HEK293 (cell line): Measurements from ENCODE around the gene ZNF467.

ENCODE experiments used
- CTCF ChIA-PET: fragments of 350-600 bp; formaldehyde crosslinking; extraction: SDS; loops from one replicate; lab custom pipeline; 2021; ENCODE audit warnings: antibody characterized with exemption; lab: Yijun Ruan, JAX
- POLR2A ChIA-PET: fragments of 300-600 bp; formaldehyde crosslinking; extraction: SDS; loops from one replicate; lab custom pipeline; 2020; ENCODE audit warnings: antibody characterized with exemption, inconsistent platforms; lab: Yijun Ruan, JAX
- H3K27ac ChIP-seq: fragments of 200-500 bp; sonication (Bioruptor generic); 2 replicates; pipeline ENCODE4 v1.5.1; 2014; ENCODE audit warnings: low read depth, low read length, control low read depth, inconsistent platforms; ENCODE audit errors: extremely low read depth
- H3K36me3 ChIP-seq, 2 experiments: fragments of 200-500 bp in 1 of 2; sonication (Bioruptor generic) in 1 of 2; 1 replicate in 1 of 2; 2 replicates in 1 of 2; pipeline ENCODE4 v1.5.1; 2014 to 2017; ENCODE audit warnings: inconsistent platforms in 2 of 2, low read length in 2 of 2; ENCODE audit not compliant: control insufficient read depth in 2 of 2, insufficient read depth in 1 of 2
- H3K4me1 ChIP-seq: fragments of 200-500 bp; sonication (Bioruptor generic); 2 replicates; pipeline ENCODE4 v1.5.1; 2014; ENCODE audit warnings: mild to moderate bottlenecking, low read length, inconsistent platforms; ENCODE audit not compliant: control insufficient read depth, insufficient read depth
- H3K4me3 ChIP-seq: 2 replicates; pipeline ENCODE4 v1.5.1; 2011; ENCODE audit warnings: low read depth, mild to moderate bottlenecking, control low read depth, low read length, moderate library complexity
- H3K9me3 ChIP-seq: fragments of 200-500 bp; sonication (Bioruptor generic); 2 replicates; pipeline ENCODE4 v1.5.1; 2014; ENCODE audit warnings: low read depth, low read length, inconsistent platforms; ENCODE audit not compliant: control insufficient read depth, insufficient read depth
- GFI1B ChIP-seq: fragments of 450-650 bp; formaldehyde crosslinking; IDR thresholded peaks from 2 replicates; pipeline ENCODE4 v1.5.1; 2016; ENCODE audit warnings: missing biosample characterization, missing genetic modification characterization
- GLIS1 ChIP-seq: fragments of 450-650 bp; formaldehyde crosslinking; IDR thresholded peaks from 2 replicates; pipeline ENCODE4 v1.5.1; 2016; ENCODE audit warnings: missing biosample characterization, missing genetic modification characterization
- HOXD13 ChIP-seq: sonication (generic); formaldehyde crosslinking; IDR thresholded peaks from 2 replicates; pipeline ENCODE4 v1.8.0; 2022; ENCODE audit warnings: missing genetic modification reagents, borderline replicate concordance
- KLF8 ChIP-seq: fragments of 450-650 bp; formaldehyde crosslinking; IDR thresholded peaks from 2 replicates; pipeline ENCODE4 v1.5.1; 2016; ENCODE audit warnings: missing biosample characterization, missing genetic modification characterization
- ZBTB1 ChIP-seq: fragments of 450-650 bp; formaldehyde crosslinking; IDR thresholded peaks from 2 replicates; pipeline ENCODE4 v1.5.1; 2016; ENCODE audit warnings: missing biosample characterization, missing genetic modification characterization
- ZBTB21 ChIP-seq: fragments of 450-650 bp; formaldehyde crosslinking; IDR thresholded peaks from 2 replicates; pipeline ENCODE4 v1.5.1; 2017; ENCODE audit warnings: missing biosample characterization, missing genetic modification characterization
- ZNF157 ChIP-seq: fragments of 450-650 bp; formaldehyde crosslinking; IDR thresholded peaks from 2 replicates; pipeline ENCODE4 v1.5.1; 2016; ENCODE audit warnings: missing biosample characterization, missing genetic modification characterization
- ZNF16 ChIP-seq: fragments of 450-650 bp; formaldehyde crosslinking; IDR thresholded peaks from 2 replicates; pipeline ENCODE4 v1.5.1; 2016; ENCODE audit warnings: low read depth, missing biosample characterization, missing genetic modification characterization
- ZNF184 ChIP-seq: fragments of 450-650 bp; IDR thresholded peaks from 2 replicates; pipeline ENCODE4 v1.5.1; 2018; ENCODE audit warnings: missing biosample characterization, mild to moderate bottlenecking, missing genetic modification characterization
- ZNF37A ChIP-seq: fragments of 450-650 bp; IDR thresholded peaks from 2 replicates; pipeline ENCODE4 v1.5.1; 2018; ENCODE audit warnings: missing biosample characterization, missing genetic modification characterization
- ZNF416 ChIP-seq: fragments of 450-650 bp; formaldehyde crosslinking; IDR thresholded peaks from 2 replicates; pipeline ENCODE4 v1.5.1; 2016; ENCODE audit warnings: missing biosample characterization, missing genetic modification characterization
- ZNF423 ChIP-seq: fragments of 450-650 bp; formaldehyde crosslinking; IDR thresholded peaks from 2 replicates; pipeline ENCODE4 v1.5.1; 2016; ENCODE audit warnings: missing biosample characterization, missing genetic modification characterization
- ZNF561 ChIP-seq: fragments of 450-650 bp; IDR thresholded peaks from 2 replicates; pipeline ENCODE4 v1.5.1; 2018; ENCODE audit warnings: missing biosample characterization, missing genetic modification characterization, borderline replicate concordance
- ZNF626 ChIP-seq: fragments of 450-650 bp; sonication (Bioruptor Pico); formaldehyde crosslinking; IDR thresholded peaks from 2 replicates; pipeline ENCODE4 v1.5.1; 2018; ENCODE audit warnings: missing biosample characterization, missing genetic modification characterization, inconsistent platforms
- ZNF677 ChIP-seq: fragments of 450-650 bp; IDR thresholded peaks from 2 replicates; pipeline ENCODE4 v1.5.0; 2018; ENCODE audit warnings: missing biosample characterization, mild to moderate bottlenecking, missing genetic modification characterization, moderate library complexity
- TF ChIP-seq, protein P1 (sequence below): fragments of 450-650 bp; formaldehyde crosslinking; IDR thresholded peaks from 2 replicates; pipeline ENCODE4 v1.5.1; 2016; ENCODE audit warnings: missing biosample characterization, missing genetic modification characterization
- TF ChIP-seq, protein P2 (sequence below): fragments of 450-650 bp; formaldehyde crosslinking; IDR thresholded peaks from 2 replicates; pipeline ENCODE4 v1.5.1; 2016; ENCODE audit warnings: missing biosample characterization, missing genetic modification characterization
- TF ChIP-seq, protein P3 (sequence below): fragments of 450-650 bp; formaldehyde crosslinking; IDR thresholded peaks from 2 replicates; pipeline ENCODE4 v1.5.1; 2016; ENCODE audit warnings: missing biosample characterization, missing genetic modification characterization
- TF ChIP-seq, protein P4 (sequence below): fragments of 450-650 bp; formaldehyde crosslinking; IDR thresholded peaks from 2 replicates; pipeline ENCODE4 v1.5.1; 2016; ENCODE audit warnings: missing biosample characterization, missing genetic modification characterization
- TF ChIP-seq, protein P5 (sequence below): IDR thresholded peaks from 2 replicates; pipeline ENCODE4 v1.6.1; 2011; ENCODE audit warnings: mild to moderate bottlenecking, low read depth, low read length, borderline replicate concordance
- TF ChIP-seq, protein P6 (sequence below): fragments of 450-650 bp; formaldehyde crosslinking; IDR thresholded peaks from 2 replicates; pipeline ENCODE4 v1.5.1; 2016; ENCODE audit warnings: missing biosample characterization, missing genetic modification characterization

ZNF467 gene

DNA sequence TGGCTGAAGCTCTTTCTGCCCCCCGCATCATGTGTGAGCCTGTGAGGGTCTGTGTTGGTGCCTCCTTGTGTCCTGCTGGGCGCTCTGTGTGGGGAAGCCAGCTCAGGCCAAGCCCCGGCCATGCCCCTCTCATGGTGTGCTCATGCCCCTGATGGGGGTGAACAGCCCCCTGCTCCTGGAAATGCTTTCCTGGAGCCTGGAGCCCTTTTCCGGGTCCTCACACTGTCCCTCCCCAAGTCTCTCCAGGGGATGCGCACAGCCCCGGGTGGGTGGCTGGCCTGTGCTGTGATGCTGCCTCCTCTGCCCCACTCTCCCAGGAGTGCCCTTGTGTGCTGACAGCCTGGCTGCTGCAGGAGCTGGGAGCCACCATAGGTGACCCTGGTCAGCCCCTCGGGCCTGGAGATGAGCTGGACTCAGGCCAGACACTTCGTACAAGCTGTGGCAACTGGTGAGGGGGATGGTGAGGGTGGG is 43.9 kb upstream of the ZNF467 start:
- TF ChIP-seq, protein P1, sequence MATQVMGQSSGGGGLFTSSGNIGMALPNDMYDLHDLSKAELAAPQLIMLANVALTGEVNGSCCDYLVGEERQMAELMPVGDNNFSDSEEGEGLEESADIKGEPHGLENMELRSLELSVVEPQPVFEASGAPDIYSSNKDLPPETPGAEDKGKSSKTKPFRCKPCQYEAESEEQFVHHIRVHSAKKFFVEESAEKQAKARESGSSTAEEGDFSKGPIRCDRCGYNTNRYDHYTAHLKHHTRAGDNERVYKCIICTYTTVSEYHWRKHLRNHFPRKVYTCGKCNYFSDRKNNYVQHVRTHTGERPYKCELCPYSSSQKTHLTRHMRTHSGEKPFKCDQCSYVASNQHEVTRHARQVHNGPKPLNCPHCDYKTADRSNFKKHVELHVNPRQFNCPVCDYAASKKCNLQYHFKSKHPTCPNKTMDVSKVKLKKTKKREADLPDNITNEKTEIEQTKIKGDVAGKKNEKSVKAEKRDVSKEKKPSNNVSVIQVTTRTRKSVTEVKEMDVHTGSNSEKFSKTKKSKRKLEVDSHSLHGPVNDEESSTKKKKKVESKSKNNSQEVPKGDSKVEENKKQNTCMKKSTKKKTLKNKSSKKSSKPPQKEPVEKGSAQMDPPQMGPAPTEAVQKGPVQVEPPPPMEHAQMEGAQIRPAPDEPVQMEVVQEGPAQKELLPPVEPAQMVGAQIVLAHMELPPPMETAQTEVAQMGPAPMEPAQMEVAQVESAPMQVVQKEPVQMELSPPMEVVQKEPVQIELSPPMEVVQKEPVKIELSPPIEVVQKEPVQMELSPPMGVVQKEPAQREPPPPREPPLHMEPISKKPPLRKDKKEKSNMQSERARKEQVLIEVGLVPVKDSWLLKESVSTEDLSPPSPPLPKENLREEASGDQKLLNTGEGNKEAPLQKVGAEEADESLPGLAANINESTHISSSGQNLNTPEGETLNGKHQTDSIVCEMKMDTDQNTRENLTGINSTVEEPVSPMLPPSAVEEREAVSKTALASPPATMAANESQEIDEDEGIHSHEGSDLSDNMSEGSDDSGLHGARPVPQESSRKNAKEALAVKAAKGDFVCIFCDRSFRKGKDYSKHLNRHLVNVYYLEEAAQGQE, result no peak
- TF ChIP-seq GFI1B (tag by site-specific recombination) (no peak), ZNF37A (tag by site-specific recombination) (no peak), ZNF16 (tag by site-specific recombination) (no peak), ZBTB21 (no peak), KLF8 (tag by site-specific recombination) (no peak), ZNF561 (tag by site-specific recombination) (no peak)
- no peak overlapping the region for H3K27ac ChIP-seq
- ChIA-PET CTCF (interaction anchor here (1.7 kb wide), 1 partner anchor 10 kb away, joined by 5 read pairs; no protein-coding TSS in a partner anchor), POLR2A (interaction anchor here (1.5 kb wide), 1 partner anchor 22 kb away, joined by 3 read pairs; no protein-coding TSS in a partner anchor)
- no peaks in the 10 kb centered on the region for H3K36me3 ChIP-seq
- no peaks in the 10 kb centered on the region for H3K4me1 ChIP-seq
- no peak overlapping the region for H3K4me3 ChIP-seq
- no peaks in the 10 kb centered on the region for H3K9me3 ChIP-seq

DNA sequence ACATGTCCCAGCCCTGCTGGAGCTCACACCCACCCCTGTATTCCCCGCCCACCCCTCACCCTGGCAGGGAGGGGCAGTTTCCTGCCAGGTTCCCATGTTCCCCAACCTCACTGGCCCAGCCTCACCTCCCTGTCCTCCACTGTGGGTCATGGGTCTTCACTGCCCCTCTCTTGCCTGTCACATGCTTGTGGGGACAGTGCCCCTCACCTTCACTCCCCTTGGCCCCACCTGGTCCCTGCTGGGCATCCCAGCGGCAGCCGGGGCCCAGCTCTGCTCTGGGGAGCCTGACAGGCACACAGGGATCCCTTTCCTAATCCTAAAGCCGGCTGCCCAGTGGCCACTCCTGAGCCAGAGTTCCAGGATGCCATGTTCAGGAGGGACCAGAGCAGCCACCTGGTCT is 43.4 kb upstream of the ZNF467 start:
- no peaks in the 10 kb centered on the region for H3K9me3 ChIP-seq
- H3K4me1 ChIP-seq, result no peaks in the 10 kb centered on the region
- H3K36me3 ChIP-seq, result no peaks in the 10 kb centered on the region
- ChIA-PET CTCF (interaction anchor here (1.7 kb wide), 1 partner anchor 10 kb away, joined by 5 read pairs; no protein-coding TSS in a partner anchor), POLR2A (no interaction called here)
- H3K27ac ChIP-seq, result no peak overlapping the region
- H3K4me3 ChIP-seq, result no peak overlapping the region
- TF ChIP-seq GLIS1 (tag by site-specific recombination) (no peak), ZNF416 (tag by site-specific recombination) (no peak), ZNF626 (tag by site-specific recombination) (no peak), ZBTB1 (tag by site-specific recombination) (no peak), HOXD13 (CRISPR knock-in tag) (no peak), ZNF423 (tag by site-specific recombination) (no peak), ZNF184 (tag by site-specific recombination) (no peak), ZNF677 (tag by site-specific recombination) (no peak), ZNF157 (tag by site-specific recombination) (no peak)
- TF ChIP-seq, protein P2, sequence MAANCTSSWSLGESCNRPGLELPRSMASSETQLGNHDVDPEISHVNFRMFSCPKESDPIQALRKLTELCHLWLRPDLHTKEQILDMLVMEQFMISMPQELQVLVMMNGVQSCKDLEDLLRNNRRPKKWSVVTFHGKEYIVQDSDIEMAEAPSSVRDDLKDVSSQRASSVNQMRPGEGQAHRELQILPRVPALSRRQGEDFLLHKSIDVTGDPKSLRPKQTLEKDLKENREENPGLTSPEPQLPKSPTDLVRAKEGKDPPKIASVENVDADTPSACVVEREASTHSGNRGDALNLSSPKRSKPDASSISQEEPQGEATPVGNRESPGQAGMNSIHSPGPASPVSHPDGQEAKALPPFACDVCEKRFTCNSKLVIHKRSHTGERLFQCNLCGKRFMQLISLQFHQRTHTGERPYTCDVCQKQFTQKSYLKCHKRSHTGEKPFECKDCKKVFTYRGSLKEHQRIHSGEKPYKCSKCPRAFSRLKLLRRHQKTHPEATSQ (tag by site-specific recombination), result no peak
- TF ChIP-seq, protein P3, sequence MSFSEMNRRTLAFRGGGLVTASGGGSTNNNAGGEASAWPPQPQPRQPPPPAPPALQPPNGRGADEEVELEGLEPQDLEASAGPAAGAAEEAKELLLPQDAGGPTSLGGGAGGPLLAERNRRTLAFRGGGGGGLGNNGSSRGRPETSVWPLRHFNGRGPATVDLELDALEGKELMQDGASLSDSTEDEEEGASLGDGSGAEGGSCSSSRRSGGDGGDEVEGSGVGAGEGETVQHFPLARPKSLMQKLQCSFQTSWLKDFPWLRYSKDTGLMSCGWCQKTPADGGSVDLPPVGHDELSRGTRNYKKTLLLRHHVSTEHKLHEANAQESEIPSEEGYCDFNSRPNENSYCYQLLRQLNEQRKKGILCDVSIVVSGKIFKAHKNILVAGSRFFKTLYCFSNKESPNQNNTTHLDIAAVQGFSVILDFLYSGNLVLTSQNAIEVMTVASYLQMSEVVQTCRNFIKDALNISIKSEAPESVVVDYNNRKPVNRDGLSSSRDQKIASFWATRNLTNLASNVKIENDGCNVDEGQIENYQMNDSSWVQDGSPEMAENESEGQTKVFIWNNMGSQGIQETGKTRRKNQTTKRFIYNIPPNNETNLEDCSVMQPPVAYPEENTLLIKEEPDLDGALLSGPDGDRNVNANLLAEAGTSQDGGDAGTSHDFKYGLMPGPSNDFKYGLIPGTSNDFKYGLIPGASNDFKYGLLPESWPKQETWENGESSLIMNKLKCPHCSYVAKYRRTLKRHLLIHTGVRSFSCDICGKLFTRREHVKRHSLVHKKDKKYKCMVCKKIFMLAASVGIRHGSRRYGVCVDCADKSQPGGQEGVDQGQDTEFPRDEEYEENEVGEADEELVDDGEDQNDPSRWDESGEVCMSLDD (tag by site-specific recombination), result no peak
- TF ChIP-seq, protein P4, sequence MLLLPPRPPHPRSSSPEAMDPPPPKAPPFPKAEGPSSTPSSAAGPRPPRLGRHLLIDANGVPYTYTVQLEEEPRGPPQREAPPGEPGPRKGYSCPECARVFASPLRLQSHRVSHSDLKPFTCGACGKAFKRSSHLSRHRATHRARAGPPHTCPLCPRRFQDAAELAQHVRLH (tag by site-specific recombination), result no peak
- TF ChIP-seq, protein P5, sequence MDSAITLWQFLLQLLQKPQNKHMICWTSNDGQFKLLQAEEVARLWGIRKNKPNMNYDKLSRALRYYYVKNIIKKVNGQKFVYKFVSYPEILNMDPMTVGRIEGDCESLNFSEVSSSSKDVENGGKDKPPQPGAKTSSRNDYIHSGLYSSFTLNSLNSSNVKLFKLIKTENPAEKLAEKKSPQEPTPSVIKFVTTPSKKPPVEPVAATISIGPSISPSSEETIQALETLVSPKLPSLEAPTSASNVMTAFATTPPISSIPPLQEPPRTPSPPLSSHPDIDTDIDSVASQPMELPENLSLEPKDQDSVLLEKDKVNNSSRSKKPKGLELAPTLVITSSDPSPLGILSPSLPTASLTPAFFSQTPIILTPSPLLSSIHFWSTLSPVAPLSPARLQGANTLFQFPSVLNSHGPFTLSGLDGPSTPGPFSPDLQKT, result no peak
- TF ChIP-seq, protein P6, sequence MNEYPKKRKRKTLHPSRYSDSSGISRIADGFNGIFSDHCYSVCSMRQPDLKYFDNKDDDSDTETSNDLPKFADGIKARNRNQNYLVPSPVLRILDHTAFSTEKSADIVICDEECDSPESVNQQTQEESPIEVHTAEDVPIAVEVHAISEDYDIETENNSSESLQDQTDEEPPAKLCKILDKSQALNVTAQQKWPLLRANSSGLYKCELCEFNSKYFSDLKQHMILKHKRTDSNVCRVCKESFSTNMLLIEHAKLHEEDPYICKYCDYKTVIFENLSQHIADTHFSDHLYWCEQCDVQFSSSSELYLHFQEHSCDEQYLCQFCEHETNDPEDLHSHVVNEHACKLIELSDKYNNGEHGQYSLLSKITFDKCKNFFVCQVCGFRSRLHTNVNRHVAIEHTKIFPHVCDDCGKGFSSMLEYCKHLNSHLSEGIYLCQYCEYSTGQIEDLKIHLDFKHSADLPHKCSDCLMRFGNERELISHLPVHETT (tag by site-specific recombination), result no peak
- TF ChIP-seq, protein P1, result no peak
